Upper lobe of left lung (tissue), 6 donors: ENCODE data around the gene LGALS1. TPM values are rescaled to one million over a fixed set of nuclear protein-coding genes. Genes with fewer than 3 reads are reported as not detected.

ENCODE experiments used
- ATAC-seq, 2 donors: fragments of 200-7000 bp; cut with Tn5 transposase; one replicate each; pipeline ENCODE4 v1.9.1; 2022; ENCODE audit warnings: mild to moderate bottlenecking in 2 of 2, moderate library complexity in 2 of 2; ENCODE audit not compliant: low FRiP score in 2 of 2
- DNase-seq, 2 donors: peaks; one replicate each; pipeline ENCODE4 v3.0.0-alpha.2; 2019 to 2020
- H3K27ac ChIP-seq, 4 donors: fragments of 200-600 bp; sonication (generic); one replicate each; pipeline ENCODE4 v1.5.1; 2016 to 2019
- H3K27me3 ChIP-seq, 4 donors: fragments of 200-600 bp; sonication (generic); one replicate each; pipeline ENCODE4 v1.5.1; 2017 to 2019
- H3K36me3 ChIP-seq, 4 donors: fragments of 200-600 bp; sonication (generic); one replicate each; pipeline ENCODE4 v1.5.1; 2016 to 2019
- H3K4me1 ChIP-seq, 4 donors: fragments of 200-600 bp; sonication (generic); one replicate each; pipeline ENCODE4 v1.5.1; 2018 to 2019
- H3K4me3 ChIP-seq, 4 donors: fragments of 200-600 bp; sonication (generic); one replicate each; pipeline ENCODE4 v1.5.1; 2017 to 2019; ENCODE audit warnings: mild to moderate bottlenecking in 2 of 4, moderate library complexity in 1 of 4
- H3K9me3 ChIP-seq, 4 donors: fragments of 200-600 bp; sonication (generic); one replicate each; pipeline ENCODE4 v1.5.1; 2018 to 2019
- EP300 ChIP-seq, 4 donors: sonication (generic); formaldehyde crosslinking; IDR thresholded peaks; one replicate each; pipeline ENCODE4 v1.5.1; 2017; ENCODE audit warnings: antibody characterized with exemption in 4 of 4, control low read depth in 2 of 4
- POLR2A ChIP-seq, 4 donors: fragments of 450-650 bp; IDR thresholded peaks; one replicate each; pipeline ENCODE4 v1.5.1; 2016 to 2017; ENCODE audit warnings: antibody characterized with exemption in 4 of 4, mild to moderate bottlenecking in 2 of 4
- POLR2AphosphoS5 ChIP-seq, 2 donors: sonication (generic); formaldehyde crosslinking; IDR thresholded peaks; one replicate each; pipeline ENCODE4 v1.5.1; 2017; ENCODE audit warnings: antibody characterized with exemption in 2 of 2
- WGBS, 2 donors: methylation state at CpG; one replicate each; pipeline ENCODE4 v1.1.5; 2017 to 2018; 5-methylcytosine and 5-hydroxymethylcytosine counted together
- total RNA-seq, 6 donors: library from RNA; depleted of rRNA in 4 of 6; stranded (reverse); fragments of >200 nt in 4 of 6; gene quantifications; one replicate each; pipeline versions ENCODE4 v1.1.0 to v1.2.1, GENCODE V29; 2016 to 2021
- TF ChIP-seq, protein P1 (sequence below), 6 experiments: fragments of 450-650 bp in 4 of 6; fragments of 200-600 bp in 2 of 6; sonication (generic) in 2 of 6; IDR thresholded peaks; one replicate each; pipeline ENCODE4 v1.5.1; 2016 to 2019; ENCODE audit warnings: antibody characterized with exemption in 6 of 6
- donor health status: DM: no; HTN: no; CAD: no; lungs with moderate emphysema.
- donor health status: DM: no; HTN: yes; CAD: no; lungs with severe emphysema.

LGALS1 gene
- total RNA-seq, 6 donors from 2014 or later = 125 to 750 (median 400) TPM

DNA sequence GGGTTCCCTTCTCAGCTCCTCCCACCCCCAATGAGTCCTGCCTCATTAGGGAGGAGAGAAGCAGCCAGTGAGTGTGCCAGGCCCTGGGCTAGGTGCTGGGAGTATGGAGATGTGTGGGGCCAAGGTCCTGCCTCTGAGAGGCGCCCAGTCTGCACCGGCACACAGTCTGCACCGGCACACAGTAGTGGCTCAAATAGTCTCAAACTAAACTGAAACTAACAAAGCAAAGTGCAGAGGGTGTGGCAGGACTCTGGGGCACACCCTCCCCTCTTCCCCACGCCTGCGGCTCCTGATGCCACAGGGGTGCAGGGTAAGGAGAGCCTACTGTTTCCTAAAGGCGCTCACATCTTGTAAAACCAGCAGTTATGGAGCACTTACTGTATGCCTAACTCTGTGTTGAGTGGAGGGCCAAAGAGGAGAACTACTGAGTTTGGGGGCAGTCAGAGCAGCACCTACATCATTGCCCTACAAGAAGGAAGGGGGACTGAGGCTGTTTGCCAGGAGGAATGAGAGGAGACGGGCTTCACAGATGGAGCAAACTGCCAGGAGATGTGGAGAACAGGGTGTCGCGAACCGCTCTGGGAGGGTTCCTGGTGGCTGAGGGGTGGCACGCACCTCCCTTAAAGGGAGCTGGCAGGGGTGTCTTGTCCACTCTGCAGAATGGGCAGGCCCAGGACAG, 36.9 kb upstream of the LGALS1 start:
- DNase-seq (no peak), ATAC-seq (no peak)
- Histone ChIP-seq H3K4me3 (peak overlapping the region in 3 of 4 donors; percentile 57 to 65 (median 64)), H3K36me3 (peaks cover 0 to 7% (median 0%) of the 10 kb centered on the region in 4 donors), H3K27ac (peak overlapping the region in 3 of 4 donors; percentile 86 to 90 (median 87)), H3K4me1 (peaks cover 69 to 77% (median 70%) of the 10 kb centered on the region in 4 donors), H3K9me3 (no peaks in the 10 kb centered on the region), H3K27me3 (no peaks in the 10 kb centered on the region)
- TF ChIP-seq POLR2A (IDR thresholded peaks at IDR 0.05) (no peak), POLR2AphosphoS5 (IDR thresholded peaks at IDR 0.05) (no peak), EP300 (IDR thresholded peaks at IDR 0.05) (no peak)
- TF ChIP-seq, protein P1, sequence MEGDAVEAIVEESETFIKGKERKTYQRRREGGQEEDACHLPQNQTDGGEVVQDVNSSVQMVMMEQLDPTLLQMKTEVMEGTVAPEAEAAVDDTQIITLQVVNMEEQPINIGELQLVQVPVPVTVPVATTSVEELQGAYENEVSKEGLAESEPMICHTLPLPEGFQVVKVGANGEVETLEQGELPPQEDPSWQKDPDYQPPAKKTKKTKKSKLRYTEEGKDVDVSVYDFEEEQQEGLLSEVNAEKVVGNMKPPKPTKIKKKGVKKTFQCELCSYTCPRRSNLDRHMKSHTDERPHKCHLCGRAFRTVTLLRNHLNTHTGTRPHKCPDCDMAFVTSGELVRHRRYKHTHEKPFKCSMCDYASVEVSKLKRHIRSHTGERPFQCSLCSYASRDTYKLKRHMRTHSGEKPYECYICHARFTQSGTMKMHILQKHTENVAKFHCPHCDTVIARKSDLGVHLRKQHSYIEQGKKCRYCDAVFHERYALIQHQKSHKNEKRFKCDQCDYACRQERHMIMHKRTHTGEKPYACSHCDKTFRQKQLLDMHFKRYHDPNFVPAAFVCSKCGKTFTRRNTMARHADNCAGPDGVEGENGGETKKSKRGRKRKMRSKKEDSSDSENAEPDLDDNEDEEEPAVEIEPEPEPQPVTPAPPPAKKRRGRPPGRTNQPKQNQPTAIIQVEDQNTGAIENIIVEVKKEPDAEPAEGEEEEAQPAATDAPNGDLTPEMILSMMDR (IDR thresholded peaks at IDR 0.05) = no peak
- WGBS, 2 donors = 40 to 44% methylated on average over 11 of the region's 11 CpGs

DNA sequence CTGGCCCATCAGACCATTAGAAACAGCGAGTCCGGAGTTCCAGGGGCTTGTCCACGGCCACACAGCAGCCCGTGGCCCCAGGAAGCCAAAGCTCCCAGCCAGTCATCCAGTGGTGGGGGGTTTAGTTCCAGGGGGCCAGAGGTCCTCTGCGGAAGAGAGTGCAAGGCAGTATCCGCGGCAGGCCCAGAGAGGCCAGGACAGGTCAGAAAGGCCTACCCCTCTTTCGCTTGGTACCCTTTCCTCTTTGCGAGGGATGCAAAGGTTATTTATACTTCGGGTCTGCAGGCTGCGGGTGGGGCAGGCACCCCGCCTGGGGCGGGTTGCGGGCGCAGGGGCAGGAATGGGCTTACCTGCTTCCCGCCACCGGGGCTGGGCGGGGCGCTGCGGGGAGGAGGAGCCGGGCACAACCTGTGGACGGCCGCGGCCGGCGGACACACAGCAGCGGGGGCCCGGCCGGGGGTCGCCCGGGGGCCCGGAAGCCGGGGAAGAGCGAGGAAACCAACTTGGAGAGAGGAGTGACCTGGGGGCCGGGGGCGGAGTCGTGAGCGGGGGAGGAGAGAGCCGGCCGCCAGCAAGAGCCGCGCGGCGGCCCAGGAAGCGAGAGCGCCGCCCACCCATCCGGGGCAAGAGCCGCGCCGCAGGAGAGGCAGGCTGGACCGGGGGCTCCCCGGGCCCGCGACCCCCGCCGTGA, 36.2 kb upstream of the LGALS1 start, which contains the start of gene SH3BP1:
SH3BP1 (plus strand) TSS at position 600 of the 691 bp plus-strand sequence. CDS start 119 bp downstream, outside the sequence.
- Histone ChIP-seq H3K27me3 (no peaks in the 10 kb centered on the region), H3K9me3 (no peaks in the 10 kb centered on the region), H3K4me3 (peak within 1 kb of the TSS; percentile 57 to 66 (median 64)), H3K27ac (peak within 1 kb of the TSS; percentile 61 to 90 (median 86)), H3K4me1 (peaks cover 63 to 71% (median 64%) of the 10 kb centered on the region in 4 donors), H3K36me3 (peaks cover 0 to 7% (median 0%) of the 10 kb centered on the region in 4 donors)
- TF ChIP-seq EP300 (IDR thresholded peaks at IDR 0.05) = no peak
- TF ChIP-seq, protein P1 (IDR thresholded peaks at IDR 0.05) = peak in 2 of 6 experiments; percentile 12 to 21
- TF ChIP-seq POLR2A (IDR thresholded peaks at IDR 0.05) = peak in 1 of 4 donors; percentile 25
- TF ChIP-seq POLR2AphosphoS5 (IDR thresholded peaks at IDR 0.05) = no peak
- ATAC-seq (peak in 1 of 2 donors; percentile 63), DNase-seq (peak; percentile 63 to 92)
- 17 to 38% methylated on average over 6 to 17 of the region's 57 CpGs for WGBS, 2 donors

DNA sequence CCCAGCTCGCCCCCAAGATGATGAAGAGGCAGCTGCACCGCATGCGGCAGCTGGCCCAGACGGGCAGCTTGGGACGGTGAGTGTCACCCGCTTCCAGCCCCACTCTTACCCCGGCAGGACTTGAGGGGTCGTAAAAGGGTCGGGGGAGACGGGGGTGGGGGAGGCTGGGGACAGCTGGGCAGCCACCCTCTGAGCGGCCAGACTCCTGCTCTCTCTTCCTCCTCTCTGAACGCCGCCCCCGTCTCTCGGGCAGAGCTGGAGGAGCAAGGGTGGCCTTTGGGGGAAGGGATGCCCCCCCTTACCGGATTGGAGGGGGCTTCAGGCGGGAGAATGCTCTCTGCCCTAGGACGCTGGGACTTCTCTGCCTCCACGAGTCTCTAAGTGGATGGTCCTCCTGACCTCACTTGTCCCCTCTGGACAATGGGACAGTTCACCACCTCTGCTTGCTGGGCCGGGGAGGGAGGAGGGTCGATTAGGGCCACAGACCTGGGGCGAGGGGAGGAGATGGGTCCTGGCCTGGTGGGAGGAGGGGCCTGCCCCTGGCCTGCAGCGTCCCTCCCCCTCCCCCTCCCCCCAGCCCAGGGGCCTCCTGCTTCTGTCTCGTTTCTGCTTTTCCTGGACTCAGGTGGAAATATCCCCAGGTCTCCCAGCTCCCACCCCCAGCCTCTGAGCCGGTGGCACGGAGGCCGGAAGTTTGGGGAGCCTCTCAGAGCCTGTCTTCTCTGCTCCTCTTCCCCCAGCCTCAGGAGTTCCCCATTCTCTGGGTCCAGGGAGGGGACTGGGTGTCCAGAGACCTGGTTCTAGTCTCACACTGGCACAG, 35.5 kb upstream of the LGALS1 start:
- 5 to 21% methylated on average over 6 to 18 of the region's 27 CpGs for WGBS, 2 donors
- Histone ChIP-seq H3K27ac (peak overlapping the region; percentile 61 to 90 (median 86)), H3K27me3 (no peaks in the 10 kb centered on the region), H3K9me3 (no peaks in the 10 kb centered on the region), H3K4me3 (peak overlapping the region; percentile 57 to 66 (median 64)), H3K36me3 (peaks cover 0 to 11% (median 1%) of the 10 kb centered on the region in 4 donors), H3K4me1 (peaks cover 56 to 64% (median 57%) of the 10 kb centered on the region in 4 donors)
- TF ChIP-seq EP300 (IDR thresholded peaks at IDR 0.05) = no peak
- TF ChIP-seq, protein P1 (IDR thresholded peaks at IDR 0.05) = no peak
- TF ChIP-seq POLR2AphosphoS5 (IDR thresholded peaks at IDR 0.05) = no peak
- no peak for TF ChIP-seq POLR2A (IDR thresholded peaks at IDR 0.05)
- DNase-seq (peak in 1 of 2 donors; percentile 52), ATAC-seq (peak in 1 of 2 donors; percentile 14)

DNA sequence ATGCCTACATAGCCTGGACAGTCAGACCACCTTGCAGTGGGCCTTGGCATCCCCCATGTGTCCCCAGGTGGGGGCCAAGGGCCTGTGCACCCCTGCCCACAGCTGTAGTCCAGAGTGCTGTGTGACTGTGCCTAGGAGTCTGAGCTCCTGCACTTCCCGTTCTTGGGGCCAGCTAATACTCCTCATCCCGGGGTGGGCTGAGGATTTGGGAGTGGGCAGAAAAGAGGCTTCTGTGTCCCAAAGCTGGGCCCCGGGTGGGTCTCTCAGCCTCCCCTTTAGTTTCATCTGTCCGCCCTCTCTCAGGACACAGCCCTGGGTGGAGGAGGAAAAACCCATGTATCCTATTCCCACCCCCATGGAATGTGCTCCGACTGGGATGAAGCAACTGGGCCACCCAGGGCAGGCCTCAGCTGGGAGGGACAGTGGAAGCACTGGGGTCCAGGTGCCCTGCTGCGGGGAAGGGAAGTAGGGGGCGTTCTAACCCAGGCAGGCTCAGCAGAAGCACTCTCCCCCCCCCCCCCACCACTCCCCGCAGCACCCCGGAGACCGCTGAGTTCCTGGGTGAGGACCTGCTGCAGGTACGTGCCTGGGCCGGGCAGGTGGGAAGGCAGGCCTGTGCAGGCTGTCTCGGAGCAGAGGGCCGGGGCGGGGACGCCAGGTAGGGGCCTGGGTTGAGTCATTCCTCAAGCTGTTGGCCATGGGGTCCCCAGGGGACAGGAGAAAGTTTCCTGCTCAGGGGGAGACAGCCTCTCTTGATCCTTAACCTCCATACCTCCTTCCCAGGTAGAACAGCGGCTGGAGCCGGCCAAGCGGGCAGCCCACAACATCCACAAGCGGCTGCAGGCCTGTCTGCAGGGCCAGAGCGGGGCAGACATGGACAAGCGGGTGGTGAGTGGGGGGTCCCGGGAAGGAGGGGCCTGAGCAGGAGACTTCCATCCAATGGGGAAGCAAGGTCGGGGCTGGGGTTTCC, 34.6 kb upstream of the LGALS1 start:
- peak overlapping the region in 3 of 4 donors; percentile 57 to 65 (median 64) for H3K4me3 ChIP-seq
- peaks cover 48 to 55% (median 51%) of the 10 kb centered on the region in 4 donors for H3K4me1 ChIP-seq
- peak in 1 of 2 donors; percentile 2 for ATAC-seq
- H3K9me3 ChIP-seq = no peaks in the 10 kb centered on the region
- no peaks in the 10 kb centered on the region for H3K27me3 ChIP-seq
- TF ChIP-seq, protein P1 (IDR thresholded peaks at IDR 0.05) = no peak
- TF ChIP-seq POLR2A (IDR thresholded peaks at IDR 0.05) = peak in 1 of 4 donors; percentile 20
- no peak for TF ChIP-seq POLR2AphosphoS5 (IDR thresholded peaks at IDR 0.05)
- peaks cover 0 to 18% (median 1%) of the 10 kb centered on the region in 4 donors for H3K36me3 ChIP-seq
- WGBS, 2 donors = 54 to 75% methylated on average over 3 to 23 of the region's 24 CpGs
- DNase-seq = no peak
- H3K27ac ChIP-seq = peak overlapping the region; percentile 61 to 90 (median 86)
